DOHH2 (cell line): ENCODE results near the gene CNTN1.

ENCODE experiments used
- EZH2phosphoT487 ChIP-seq: fragments of 200-600 bp; sonication (generic); IDR thresholded peaks from 2 replicates; pipeline ENCODE4 v1.6.1; 2017; ENCODE audit warnings: borderline replicate concordance, mild to moderate bottlenecking, antibody characterized with exemption, low read length, moderate library complexity, mixed read lengths
- TF ChIP-seq, protein P1 (sequence below): fragments of 200-600 bp; sonication (generic); IDR thresholded peaks from one replicate; pipeline ENCODE4 v1.5.1; 2014; ENCODE audit warnings: antibody characterized with exemption, mild to moderate bottlenecking, low read depth, low read length; ENCODE audit not compliant: poor library complexity, severe bottlenecking

DNA sequence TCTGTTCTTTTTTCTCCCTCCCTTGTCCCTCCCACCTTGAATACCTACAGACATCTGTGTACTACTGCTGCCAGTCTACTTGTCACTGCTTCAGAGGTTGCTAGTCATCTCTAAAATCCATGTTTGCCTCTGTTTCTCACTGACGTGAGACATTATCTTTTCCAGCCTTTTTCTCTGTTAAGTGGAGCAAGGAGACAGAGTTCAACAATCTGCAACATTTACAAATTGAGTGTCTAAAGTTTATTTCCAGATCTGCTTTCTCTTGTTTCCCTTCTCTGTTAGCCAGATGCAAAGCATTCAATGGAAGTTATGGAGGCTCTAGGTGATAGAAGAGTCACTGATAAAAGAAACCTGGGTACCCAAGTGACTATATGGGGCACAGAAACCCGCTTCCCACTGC lies 47.5 kb upstream of the CNTN1 start:
- TF ChIP-seq, protein P1, sequence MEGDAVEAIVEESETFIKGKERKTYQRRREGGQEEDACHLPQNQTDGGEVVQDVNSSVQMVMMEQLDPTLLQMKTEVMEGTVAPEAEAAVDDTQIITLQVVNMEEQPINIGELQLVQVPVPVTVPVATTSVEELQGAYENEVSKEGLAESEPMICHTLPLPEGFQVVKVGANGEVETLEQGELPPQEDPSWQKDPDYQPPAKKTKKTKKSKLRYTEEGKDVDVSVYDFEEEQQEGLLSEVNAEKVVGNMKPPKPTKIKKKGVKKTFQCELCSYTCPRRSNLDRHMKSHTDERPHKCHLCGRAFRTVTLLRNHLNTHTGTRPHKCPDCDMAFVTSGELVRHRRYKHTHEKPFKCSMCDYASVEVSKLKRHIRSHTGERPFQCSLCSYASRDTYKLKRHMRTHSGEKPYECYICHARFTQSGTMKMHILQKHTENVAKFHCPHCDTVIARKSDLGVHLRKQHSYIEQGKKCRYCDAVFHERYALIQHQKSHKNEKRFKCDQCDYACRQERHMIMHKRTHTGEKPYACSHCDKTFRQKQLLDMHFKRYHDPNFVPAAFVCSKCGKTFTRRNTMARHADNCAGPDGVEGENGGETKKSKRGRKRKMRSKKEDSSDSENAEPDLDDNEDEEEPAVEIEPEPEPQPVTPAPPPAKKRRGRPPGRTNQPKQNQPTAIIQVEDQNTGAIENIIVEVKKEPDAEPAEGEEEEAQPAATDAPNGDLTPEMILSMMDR = no peak
- TF ChIP-seq EZH2phosphoT487 = no peak
